C4-2B (cell line): ENCODE measurements around the gene DHCR7.
"Not testable (repeated sequence)": the region's sequence is repeated elsewhere in the genome, so short reads cannot be mapped to it uniquely, and the experiment has no call there.

Experiments
- H3K27ac ChIP-seq: fragments of 450-650 bp; 2 replicates; pipeline ENCODE4 v1.5.1; 2017
- CTCF ChIP-seq: fragments of 450-650 bp; conservative IDR thresholded peaks from 2 replicates; pipeline ENCODE4 v1.5.1; 2017; ENCODE audit warnings: mild to moderate bottlenecking
- ZFX ChIP-seq: fragments of 450-650 bp; IDR thresholded peaks from 2 replicates; pipeline ENCODE4 v1.6.1; 2017

DHCR7 gene

GRCh38 chr11:71429701-71430100 is 18.5 kb downstream of the DHCR7 start:
- TF ChIP-seq CTCF (no peak), ZFX (no peak)
- no peak overlapping the region for H3K27ac ChIP-seq

- TF ChIP-seq CTCF: no peak
- TF ChIP-seq ZFX: no peak
- no peak overlapping the region for H3K27ac ChIP-seq
These were observed 19.2 kb downstream of the DHCR7 start for GRCh38 chr11:71428861-71429435.

- TF ChIP-seq ZFX (no peak), CTCF (no peak)
- no peak overlapping the region for H3K27ac ChIP-seq
These were observed 21.8 kb downstream of the DHCR7 start for GRCh38 chr11:71426413-71426812.

- no peak overlapping the region for H3K27ac ChIP-seq
- no peak for TF ChIP-seq CTCF
- no peak for TF ChIP-seq ZFX
These were observed 22.3 kb downstream of the DHCR7 start for GRCh38 chr11:71425860-71426259.

GRCh38 chr11:71425409-71425808 is 22.8 kb downstream of the DHCR7 start:
- H3K27ac ChIP-seq: no peak overlapping the region
- no peak for TF ChIP-seq CTCF

GRCh38 chr11:71423181-71423790 is 24.9 kb downstream of the DHCR7 start:
- no peak overlapping the region for H3K27ac ChIP-seq
- TF ChIP-seq CTCF: no peak
- no peak for TF ChIP-seq ZFX

GRCh38 chr11:71422318-71422717 is 25.9 kb downstream of the DHCR7 start:
- H3K27ac ChIP-seq: not testable (repeated sequence)

- TF ChIP-seq CTCF: no peak
- no peak for TF ChIP-seq ZFX
- H3K27ac ChIP-seq: no peak overlapping the region
These were observed 26.7 kb downstream of the DHCR7 start for GRCh38 chr11:71421392-71421950.
